ENCODE measurements around the gene OR6N1. TPM values are rescaled to one million over a fixed set of nuclear protein-coding genes. Genes with fewer than 3 reads are reported as not detected.

OR6N1 gene, protein sequence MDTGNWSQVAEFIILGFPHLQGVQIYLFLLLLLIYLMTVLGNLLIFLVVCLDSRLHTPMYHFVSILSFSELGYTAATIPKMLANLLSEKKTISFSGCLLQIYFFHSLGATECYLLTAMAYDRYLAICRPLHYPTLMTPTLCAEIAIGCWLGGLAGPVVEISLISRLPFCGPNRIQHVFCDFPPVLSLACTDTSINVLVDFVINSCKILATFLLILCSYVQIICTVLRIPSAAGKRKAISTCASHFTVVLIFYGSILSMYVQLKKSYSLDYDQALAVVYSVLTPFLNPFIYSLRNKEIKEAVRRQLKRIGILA
- total RNA-seq, result not detected in 2 replicates

DNA sequence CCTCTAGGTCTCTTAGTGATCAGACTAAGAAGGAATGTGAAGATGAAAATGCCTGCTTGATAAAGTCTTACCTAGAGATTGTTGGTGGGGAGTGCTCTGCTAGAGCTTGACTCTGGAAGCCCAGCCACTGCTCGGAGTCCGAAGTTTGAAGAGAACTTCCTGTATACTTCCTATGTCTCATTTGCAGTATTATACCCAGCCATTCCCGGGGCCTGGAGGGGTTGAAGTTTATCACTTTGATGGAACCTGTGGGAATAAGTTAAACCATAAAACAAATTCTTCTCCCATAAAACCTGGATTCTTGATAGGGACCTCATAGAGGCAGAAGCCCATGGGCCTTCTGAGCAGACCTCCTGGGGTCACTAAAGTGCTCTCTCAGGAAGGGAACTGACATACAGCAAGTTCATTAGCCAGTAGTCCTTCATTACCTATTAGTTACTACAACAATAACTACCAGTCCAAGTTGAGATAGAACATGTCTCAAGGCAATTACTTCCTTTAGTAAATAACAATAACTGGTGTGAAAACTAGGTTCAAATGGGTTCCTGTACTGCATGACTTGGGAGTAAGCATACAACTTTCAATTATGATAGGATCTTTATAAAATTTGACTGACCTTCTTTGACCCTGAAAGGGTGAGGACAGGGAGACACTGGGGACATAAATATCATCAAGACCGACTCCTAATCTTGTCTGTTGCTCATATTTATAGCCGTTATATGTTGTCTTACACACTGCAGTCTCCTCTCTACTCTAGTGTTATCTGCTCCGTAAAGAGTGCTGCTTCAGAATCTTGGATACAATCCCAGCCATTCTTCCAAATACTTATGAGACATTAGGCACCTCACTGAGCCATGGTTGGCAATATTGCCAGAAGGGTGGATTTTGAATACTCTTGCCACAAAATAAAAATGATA is at the start of gene OR6N1:
OR6N1 (minus strand) TSS at position 246 of the 917 bp plus-strand sequence. CDS start 5,513 bp downstream, outside the sequence.

DNA sequence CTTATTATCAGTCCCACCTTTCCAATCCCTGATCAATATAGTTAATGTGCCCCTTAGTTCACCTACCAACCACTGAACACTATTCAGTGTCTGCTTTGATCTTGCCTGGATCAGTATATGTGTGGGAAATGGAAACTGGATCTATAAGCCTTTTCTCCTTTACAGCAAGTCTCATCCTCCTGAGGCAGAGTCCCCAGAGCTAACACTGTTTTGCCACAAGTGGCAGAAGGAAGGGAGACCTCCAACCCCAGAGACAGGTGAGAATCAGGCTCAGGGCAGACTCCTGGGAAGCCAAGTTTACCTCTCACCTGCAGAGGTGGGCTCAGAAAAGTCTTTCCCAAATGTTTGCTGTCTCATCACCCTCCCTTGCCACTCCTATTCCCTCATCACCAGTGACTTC is 9.1 kb upstream of the OR6N1 start, which contains the start of gene OR6N2:
OR6N2 (minus strand) TSS at position 101 of the 400 bp plus-strand sequence. CDS start 3,569 bp downstream, outside the sequence.

DNA sequence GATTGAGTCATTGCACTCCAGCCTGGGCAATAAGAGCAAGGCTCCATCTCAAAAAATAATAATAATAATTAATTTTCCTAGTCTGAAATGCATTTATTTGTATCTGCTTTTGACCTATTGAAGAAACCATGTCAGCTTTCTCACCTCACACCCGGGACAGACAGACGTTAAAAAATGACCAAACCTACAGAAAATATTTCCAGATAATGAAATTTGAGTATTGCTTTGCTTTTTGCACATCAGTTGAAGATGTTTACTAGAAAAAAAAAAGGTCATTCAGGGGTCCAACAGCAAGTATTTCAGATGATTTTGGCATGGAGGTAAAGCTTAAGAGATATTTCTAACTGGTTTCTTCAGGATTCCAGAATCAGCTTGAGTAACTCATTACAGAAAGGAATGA is 17.6 kb downstream of the OR6N1 start, which contains the start of gene OR6K6:
OR6K6 (plus strand) TSS at position 301 of the 400 bp plus-strand sequence. CDS start 168 bp downstream, outside the sequence.

DNA sequence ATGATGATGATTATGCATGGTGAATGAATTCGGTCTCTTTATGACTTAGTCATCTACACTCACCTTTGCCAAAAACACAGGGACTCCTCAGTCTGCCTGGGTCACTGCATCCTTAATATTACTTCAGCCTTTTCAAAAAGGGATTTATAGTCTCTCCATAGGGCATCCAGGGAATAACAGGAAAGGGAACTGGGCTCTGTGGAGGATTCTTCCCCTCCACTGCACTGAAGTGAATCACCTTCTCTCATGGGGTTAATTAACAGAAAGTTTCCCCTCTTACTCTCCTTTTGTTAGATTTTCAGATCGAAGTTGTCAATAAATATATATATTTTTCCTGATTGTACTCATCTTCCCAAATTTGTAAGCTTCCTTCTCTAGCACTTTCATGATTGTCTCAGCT is 51.4 kb downstream of the OR6N1 start, which contains the start of gene OR6K3:
OR6K3 (minus strand) TSS at position 101 of the 400 bp plus-strand sequence. CDS start 2,605 bp downstream, outside the sequence.

Other genes with a start within 250 kb of the OR6N1 start
- gene OR6Y1, start 217.8 kb downstream of the OR6N1 start, total RNA-seq, result not detected in 2 replicates
- gene OR6P1, start 201.6 kb downstream of the OR6N1 start, total RNA-seq, result not detected in 2 replicates
- not detected in 2 replicates for gene OR10X1, start 192.3 kb downstream of the OR6N1 start, total RNA-seq
- not detected in 2 replicates for gene OR10Z1, start 166.9 kb downstream of the OR6N1 start, total RNA-seq
- gene SPTA1, start 85.5 kb downstream of the OR6N1 start, total RNA-seq, result not detected in 2 replicates
- not detected in 2 replicates for gene OR6K2, start 71.5 kb downstream of the OR6N1 start, total RNA-seq
- not detected in 2 replicates for gene OR6K3, start 51.5 kb downstream of the OR6N1 start, total RNA-seq
- not detected in 2 replicates for gene OR6K6, start 17.5 kb downstream of the OR6N1 start, total RNA-seq
- not detected in 2 replicates for gene OR6N2, start 9.0 kb upstream of the OR6N1 start, total RNA-seq
- not detected in 2 replicates for gene MNDA, start 59.2 kb upstream of the OR6N1 start, total RNA-seq
- gene PYHIN1, start 159.4 kb upstream of the OR6N1 start, total RNA-seq, result not detected in 2 replicates
- gene IFI16, start 237.7 kb upstream of the OR6N1 start, total RNA-seq, result 53.6 and 76.5 TPM in 2 replicates